Measurements from ENCODE around the gene FMN1. TPM values are rescaled to one million over a fixed set of nuclear protein-coding genes. Genes with fewer than 3 reads are reported as not detected.

FMN1 gene
- total RNA-seq, 2 donors from 2014 or later, result 13.7 to 17.1 TPM

- peak overlapping the region in 1 of 4 donors; percentile 41 for H3K27ac ChIP-seq
- intact Hi-C loops (cut with DNase I), result no loop called here
- H3K9me3 ChIP-seq, result no peaks in the 10 kb centered on the region
- TF ChIP-seq POLR2A (IDR thresholded peaks at IDR 0.05) (no peak), CTCF (IDR thresholded peaks at IDR 0.05) (no peak)
- WGBS, 2 donors, result 52 to 61% methylated on average over 7 of the region's 7 CpGs
- H3K36me3 ChIP-seq (replicated peaks in 1 of 2; ENCODE audit: insufficient read depth in 1 of 2, low read depth in 2 of 2), result no peaks in the 10 kb centered on the region
- H3K27me3 ChIP-seq, result no peaks in the 10 kb centered on the region
- DNase-seq, result no peak
- peaks cover 20% of the 10 kb centered on the region for H3K4me1 ChIP-seq
- H3K4me3 ChIP-seq, result no peak overlapping the region
- no peak for ATAC-seq
These were observed 167.0 kb downstream of the FMN1 start for GRCh38 chr15:33027306-33028035.

- H3K27ac ChIP-seq, result peak overlapping the region in 2 of 4 donors; percentile 2 to 41
- peaks cover 20% of the 10 kb centered on the region for H3K4me1 ChIP-seq
- 3 to 9% methylated on average over 2 of the region's 2 CpGs for WGBS, 2 donors
- H3K9me3 ChIP-seq, result no peaks in the 10 kb centered on the region
- intact Hi-C loops (cut with DNase I), result no loop called here
- DNase-seq (peak in 3 of 4 donors; percentile 26 to 53 (median 44)), ATAC-seq (peak; percentile 58)
- H3K4me3 ChIP-seq, result no peak overlapping the region
- TF ChIP-seq CTCF (IDR thresholded peaks at IDR 0.05) (no peak), POLR2A (IDR thresholded peaks at IDR 0.05) (no peak)
- H3K36me3 ChIP-seq (replicated peaks in 1 of 2; ENCODE audit: insufficient read depth in 1 of 2, low read depth in 2 of 2), result no peaks in the 10 kb centered on the region
- no peaks in the 10 kb centered on the region for H3K27me3 ChIP-seq
These were observed 167.9 kb downstream of the FMN1 start for GRCh38 chr15:33026614-33027013.

GRCh38 chr15:33022629-33023028 is 171.9 kb downstream of the FMN1 start:
- TF ChIP-seq CTCF (IDR thresholded peaks at IDR 0.05) (no peak), POLR2A (IDR thresholded peaks at IDR 0.05) (no peak)
- no peak overlapping the region for H3K4me3 ChIP-seq
- ATAC-seq (no peak), DNase-seq (peak in 3 of 4 donors; percentile 36 to 45 (median 45))
- H3K4me1 ChIP-seq, result peaks cover 12% of the 10 kb centered on the region
- H3K27me3 ChIP-seq, result no peaks in the 10 kb centered on the region
- no peaks in the 10 kb centered on the region for H3K36me3 ChIP-seq (replicated peaks in 1 of 2; ENCODE audit: insufficient read depth in 1 of 2, low read depth in 2 of 2)
- no peak overlapping the region for H3K27ac ChIP-seq
- no peaks in the 10 kb centered on the region for H3K9me3 ChIP-seq
- 52% methylated on average over 2 of the region's 2 CpGs for WGBS, 2 donors
- intact Hi-C loops (cut with DNase I), result no loop called here

- Histone ChIP-seq H3K27ac (no peak overlapping the region), H3K27me3 (no peaks in the 10 kb centered on the region), H3K36me3 (replicated peaks in 1 of 2; ENCODE audit: insufficient read depth in 1 of 2, low read depth in 2 of 2) (no peaks in the 10 kb centered on the region), H3K4me1 (peaks cover 5% of the 10 kb centered on the region), H3K4me3 (no peak overlapping the region), H3K9me3 (no peaks in the 10 kb centered on the region)
- 17 to 18% methylated on average over 4 of the region's 4 CpGs for WGBS, 2 donors
- no peak for TF ChIP-seq POLR2A (IDR thresholded peaks at IDR 0.05)
- TF ChIP-seq CTCF (IDR thresholded peaks at IDR 0.05), result peak; percentile 15 to 62 (median 58)
- intact Hi-C loops (cut with DNase I), result no loop called here
- DNase-seq (peak in 2 of 4 donors; percentile 23 to 41), ATAC-seq (peak; percentile 71)
These were observed 172.6 kb downstream of the FMN1 start for GRCh38 chr15:33021806-33022389.

All from body of pancreas (tissue), 4 donors.